Measurements from ENCODE around the gene CD63.

CD63 gene

DNA sequence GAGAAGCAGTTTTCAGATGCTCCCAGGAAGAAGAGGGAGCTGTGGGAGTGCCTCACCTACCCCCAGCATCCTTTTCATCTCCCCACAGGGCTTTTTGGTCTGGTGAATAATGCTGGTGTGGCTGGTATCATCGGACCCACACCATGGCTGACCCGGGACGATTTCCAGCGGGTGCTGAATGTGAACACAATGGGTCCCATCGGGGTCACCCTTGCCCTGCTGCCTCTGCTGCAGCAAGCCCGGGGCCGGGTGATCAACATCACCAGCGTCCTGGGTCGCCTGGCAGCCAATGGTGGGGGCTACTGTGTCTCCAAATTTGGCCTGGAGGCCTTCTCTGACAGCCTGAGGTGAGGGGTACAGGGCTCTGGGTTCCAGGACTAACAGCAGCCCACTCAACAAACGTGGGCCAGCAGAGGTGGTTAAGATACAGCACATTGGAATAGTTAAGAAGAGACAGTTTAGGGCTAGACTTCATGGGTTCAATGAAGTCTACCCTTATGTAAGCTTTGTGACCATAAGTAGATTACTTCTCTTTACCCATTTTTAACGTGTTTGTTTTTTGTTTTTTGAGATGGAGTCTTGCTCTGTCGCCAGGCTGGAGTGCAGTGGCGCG, 7.1 kb downstream of the CD63 start:
- TF ChIP-seq, protein P1, sequence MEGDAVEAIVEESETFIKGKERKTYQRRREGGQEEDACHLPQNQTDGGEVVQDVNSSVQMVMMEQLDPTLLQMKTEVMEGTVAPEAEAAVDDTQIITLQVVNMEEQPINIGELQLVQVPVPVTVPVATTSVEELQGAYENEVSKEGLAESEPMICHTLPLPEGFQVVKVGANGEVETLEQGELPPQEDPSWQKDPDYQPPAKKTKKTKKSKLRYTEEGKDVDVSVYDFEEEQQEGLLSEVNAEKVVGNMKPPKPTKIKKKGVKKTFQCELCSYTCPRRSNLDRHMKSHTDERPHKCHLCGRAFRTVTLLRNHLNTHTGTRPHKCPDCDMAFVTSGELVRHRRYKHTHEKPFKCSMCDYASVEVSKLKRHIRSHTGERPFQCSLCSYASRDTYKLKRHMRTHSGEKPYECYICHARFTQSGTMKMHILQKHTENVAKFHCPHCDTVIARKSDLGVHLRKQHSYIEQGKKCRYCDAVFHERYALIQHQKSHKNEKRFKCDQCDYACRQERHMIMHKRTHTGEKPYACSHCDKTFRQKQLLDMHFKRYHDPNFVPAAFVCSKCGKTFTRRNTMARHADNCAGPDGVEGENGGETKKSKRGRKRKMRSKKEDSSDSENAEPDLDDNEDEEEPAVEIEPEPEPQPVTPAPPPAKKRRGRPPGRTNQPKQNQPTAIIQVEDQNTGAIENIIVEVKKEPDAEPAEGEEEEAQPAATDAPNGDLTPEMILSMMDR (IDR thresholded peaks at IDR 0.05; ENCODE audit: low read depth, low read length) = no peak
- H3K4me3 ChIP-seq (ENCODE audit: low read depth, low read length) = no peak overlapping the region
- no peak for DNase-seq (ENCODE audit: low read depth, low spot score)
- in situ Hi-C loops (cut with HindIII; ENCODE audit: low sequenced_read_pairs) = no loop called here

DNA sequence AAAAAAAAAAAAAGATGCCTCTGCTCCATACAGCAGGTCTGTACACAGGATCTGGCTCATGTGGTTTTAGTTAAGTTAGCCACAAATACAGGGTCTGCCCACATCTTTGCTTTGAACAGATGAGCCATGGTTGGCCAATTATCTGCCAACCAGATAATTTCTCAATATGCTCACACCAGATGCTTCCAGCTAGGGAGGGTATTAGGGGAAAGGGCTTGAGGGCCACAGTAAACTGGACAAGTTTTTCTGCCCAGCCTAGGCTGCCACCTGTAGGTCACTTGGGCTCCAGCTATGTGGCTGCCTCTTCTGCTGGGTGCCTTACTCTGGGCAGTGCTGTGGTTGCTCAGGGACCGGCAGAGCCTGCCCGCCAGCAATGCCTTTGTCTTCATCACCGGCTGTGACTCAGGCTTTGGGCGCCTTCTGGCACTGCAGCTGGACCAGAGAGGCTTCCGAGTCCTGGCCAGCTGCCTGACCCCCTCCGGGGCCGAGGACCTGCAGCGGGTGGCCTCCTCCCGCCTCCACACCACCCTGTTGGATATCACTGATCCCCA, 7.8 kb downstream of the CD63 start:
- no peak overlapping the region for H3K4me3 ChIP-seq (ENCODE audit: low read depth, low read length)
- TF ChIP-seq, protein P1 (IDR thresholded peaks at IDR 0.05; ENCODE audit: low read depth, low read length) = peak; percentile 66
- DNase-seq (ENCODE audit: low read depth, low spot score) = peak; percentile 94
- in situ Hi-C loops (cut with HindIII; ENCODE audit: low sequenced_read_pairs) = no loop called here

DNA sequence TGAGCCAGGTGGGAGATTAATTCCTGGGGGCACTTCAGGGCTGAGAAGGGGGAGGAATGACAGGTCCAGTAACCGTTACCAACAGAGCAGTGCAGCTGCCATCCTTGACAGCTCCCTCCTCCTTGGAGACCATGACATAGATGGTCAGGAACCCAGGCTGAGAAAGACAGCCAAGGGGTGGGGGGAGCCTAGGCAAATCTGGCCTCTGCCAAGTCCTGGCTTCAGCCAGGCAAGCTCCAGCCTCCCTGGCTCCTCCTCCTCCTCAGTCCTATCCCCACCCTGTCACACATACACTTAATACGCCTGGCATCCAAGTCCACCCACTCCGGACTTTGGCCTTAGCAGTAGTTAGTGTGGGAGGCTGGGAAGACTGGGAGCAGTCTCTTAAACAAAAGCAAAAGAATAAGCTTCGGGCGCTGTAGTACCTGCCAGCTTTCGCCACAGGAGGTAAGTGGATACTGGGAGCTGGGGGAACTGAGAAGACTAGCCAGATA, 8.7 kb downstream of the CD63 start, which contains the start of gene RDH5:
RDH5 (plus strand) TSS at position 323 of the 494 bp plus-strand sequence. CDS start 792 bp downstream, outside the sequence.
- H3K4me3 ChIP-seq (ENCODE audit: low read depth, low read length) = no peak within 1 kb of the TSS
- TF ChIP-seq, protein P1 (IDR thresholded peaks at IDR 0.05; ENCODE audit: low read depth, low read length) = no peak
- in situ Hi-C loops (cut with HindIII; ENCODE audit: low sequenced_read_pairs) = no loop called here
- peak; percentile 78 for DNase-seq (ENCODE audit: low read depth, low spot score)

DNA sequence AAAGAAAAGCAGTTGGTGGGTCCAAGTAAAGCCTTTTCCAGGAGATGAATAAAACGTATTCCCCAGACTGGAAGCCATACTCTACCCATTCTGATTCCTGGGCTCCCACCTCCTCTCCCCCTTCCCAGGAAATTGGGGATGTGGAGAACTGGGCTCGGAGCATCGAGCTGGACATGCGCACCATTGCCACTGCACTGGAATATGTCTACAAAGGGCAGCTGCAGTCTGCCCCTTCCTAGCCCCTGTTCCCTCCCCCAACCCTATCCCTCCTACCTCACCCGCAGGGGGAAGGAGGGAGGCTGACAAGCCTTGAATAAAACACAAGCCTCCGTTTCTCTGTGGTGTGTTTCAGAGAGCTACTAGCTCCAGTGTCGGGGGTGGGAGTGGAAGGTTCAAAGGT, 9.4 kb downstream of the CD63 start:
- TF ChIP-seq, protein P1 (IDR thresholded peaks at IDR 0.05; ENCODE audit: low read depth, low read length) = no peak
- H3K4me3 ChIP-seq (ENCODE audit: low read depth, low read length) = no peak overlapping the region

DNA sequence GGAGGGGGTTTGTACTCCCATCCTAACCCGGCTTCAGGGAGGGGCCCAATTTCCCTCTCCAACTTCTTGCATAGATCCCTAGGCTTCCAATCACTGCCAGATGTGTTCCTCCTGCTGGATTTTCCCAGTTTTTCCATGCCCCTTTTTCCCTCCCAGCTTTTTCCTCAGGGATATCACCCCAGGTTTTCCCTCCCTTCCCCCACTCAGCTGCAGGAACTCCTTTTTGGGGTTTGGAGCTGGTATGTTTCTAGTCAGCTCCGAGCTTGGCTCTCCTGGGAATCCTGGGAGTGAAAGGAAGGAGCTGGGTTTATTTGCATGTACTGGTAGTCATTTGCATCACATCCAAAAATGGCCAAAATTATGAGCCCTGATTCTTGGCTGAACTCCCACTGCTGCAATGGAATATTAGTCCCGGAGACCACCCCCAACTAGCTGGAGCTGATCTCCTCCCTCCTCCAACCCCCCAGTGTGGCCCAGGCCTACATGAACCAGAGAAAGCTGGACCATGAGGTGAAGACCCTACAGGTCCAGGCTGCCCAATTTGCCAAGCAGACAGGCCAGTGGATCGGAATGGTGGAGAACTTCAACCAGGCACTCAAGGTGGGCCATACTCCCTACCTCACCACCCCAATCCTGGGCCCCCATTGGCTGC, 10.1 kb downstream of the CD63 start:
- H3K4me3 ChIP-seq (ENCODE audit: low read depth, low read length) = no peak overlapping the region
- DNase-seq (ENCODE audit: low read depth, low spot score) = no peak

More for the DNA sequence above, 9.4 kb downstream of the CD63 start:
- in situ Hi-C loops (cut with HindIII; ENCODE audit: low sequenced_read_pairs) = no loop called here
- no peak for DNase-seq (ENCODE audit: low read depth, low spot score)

DNA sequence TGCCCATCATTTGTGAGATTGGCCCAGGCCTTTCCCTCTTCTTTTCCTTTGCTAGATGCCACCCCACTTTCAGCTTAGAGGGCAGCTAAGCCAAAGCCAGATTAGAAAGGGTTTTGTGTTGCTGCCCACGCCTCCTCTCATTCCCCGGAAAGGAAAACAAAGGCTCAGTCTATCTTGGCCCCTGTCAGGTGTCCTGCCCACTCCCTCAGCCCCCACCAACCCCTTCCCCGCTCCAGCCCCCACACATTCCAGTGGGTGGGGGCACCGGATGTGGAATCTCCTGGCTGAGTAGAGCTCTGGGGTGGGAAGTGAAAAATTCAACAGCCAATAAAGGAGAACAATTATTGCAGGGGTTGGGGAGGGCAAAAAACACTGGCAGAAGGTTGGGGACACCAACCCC, 10.8 kb downstream of the CD63 start:
- H3K4me3 ChIP-seq (ENCODE audit: low read depth, low read length) = no peak overlapping the region
- TF ChIP-seq, protein P1 (IDR thresholded peaks at IDR 0.05; ENCODE audit: low read depth, low read length) = no peak
- in situ Hi-C loops (cut with HindIII; ENCODE audit: low sequenced_read_pairs) = no loop called here
- DNase-seq (ENCODE audit: low read depth, low spot score) = no peak

More for the DNA sequence above, 10.1 kb downstream of the CD63 start:
- in situ Hi-C loops (cut with HindIII; ENCODE audit: low sequenced_read_pairs) = no loop called here
- TF ChIP-seq, protein P1 (IDR thresholded peaks at IDR 0.05; ENCODE audit: low read depth, low read length) = no peak
